ENCODE measurements around the gene PDE9A. TPM values are rescaled to one million over a fixed set of nuclear protein-coding genes. Genes with fewer than 3 reads are reported as not detected.
"Not testable (repeated sequence)": the region's sequence is repeated elsewhere in the genome, so short reads cannot be mapped to it uniquely, and the experiment has no call there.

The PDE9A gene
- total RNA-seq, 3 donors from 2014 or later: 0.90 to 4.7 (median 2.5) TPM

DNA sequence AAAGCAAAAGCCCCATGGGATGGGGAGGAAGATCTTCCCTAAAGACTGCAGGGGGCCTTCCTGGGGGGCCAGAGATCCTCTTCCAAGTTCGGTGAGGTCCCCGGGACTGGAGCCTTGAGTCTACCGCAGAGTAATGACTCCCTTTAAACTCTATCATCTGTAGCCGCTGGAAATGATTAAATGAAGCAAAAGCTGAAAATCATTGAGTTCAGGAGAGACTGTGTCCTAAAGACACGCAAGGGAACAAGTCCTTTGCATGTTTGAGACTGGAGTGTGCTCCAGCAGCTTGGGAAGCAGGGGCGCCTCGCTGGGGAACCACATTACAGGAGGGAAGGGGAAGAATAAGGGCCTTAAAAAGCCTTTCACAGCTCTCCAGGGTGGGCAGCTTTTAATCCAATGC is 155.8 kb downstream of the PDE9A start:
- Mint-ChIP-seq H3K4me1 (ENCODE audit: low read depth) (no peaks in the 10 kb centered on the region), H3K9me3 (no peaks in the 10 kb centered on the region), H3K36me3 (ENCODE audit: insufficient read depth) (no peaks in the 10 kb centered on the region), H3K27me3 (ENCODE audit: low read depth) (peaks cover 5% of the 10 kb centered on the region), H3K4me3 (no peak overlapping the region)
- ATAC-seq (no peak), DNase-seq (no peak)

GRCh38 chr21:42809577-42810475 is 156.4 kb downstream of the PDE9A start:
- no peaks in the 10 kb centered on the region for H3K36me3 Mint-ChIP-seq (ENCODE audit: insufficient read depth)
- no peaks in the 10 kb centered on the region for H3K9me3 Mint-ChIP-seq
- ATAC-seq (no peak), DNase-seq (no peak)
- H3K4me1 Mint-ChIP-seq (ENCODE audit: low read depth): no peaks in the 10 kb centered on the region
- H3K27me3 Mint-ChIP-seq (ENCODE audit: low read depth): peaks cover 5% of the 10 kb centered on the region
- no peak overlapping the region for H3K4me3 Mint-ChIP-seq

- Mint-ChIP-seq H3K9me3 (no peaks in the 10 kb centered on the region), H3K27me3 (ENCODE audit: low read depth) (peaks cover 5% of the 10 kb centered on the region), H3K4me1 (ENCODE audit: low read depth) (no peaks in the 10 kb centered on the region), H3K36me3 (ENCODE audit: insufficient read depth) (no peaks in the 10 kb centered on the region), H3K4me3 (no peak overlapping the region)
- DNase-seq (no peak), ATAC-seq (no peak)
Observed at GRCh38 chr21:42811960-42812359, 158.5 kb downstream of the PDE9A start.

GRCh38 chr21:42812528-42813241 is 159.3 kb downstream of the PDE9A start:
- H3K9me3 Mint-ChIP-seq; ATAC-seq; DNase-seq; H3K4me1 Mint-ChIP-seq (ENCODE audit: low read depth); H3K4me3 Mint-ChIP-seq; H3K27me3 Mint-ChIP-seq (ENCODE audit: low read depth); H3K36me3 Mint-ChIP-seq (ENCODE audit: insufficient read depth): not testable (repeated sequence)

GRCh38 chr21:42815217-42815616 is 161.8 kb downstream of the PDE9A start:
- Mint-ChIP-seq H3K4me1 (ENCODE audit: low read depth) (peaks cover 3% of the 10 kb centered on the region), H3K36me3 (ENCODE audit: insufficient read depth) (no peaks in the 10 kb centered on the region), H3K4me3 (no peak overlapping the region), H3K9me3 (no peaks in the 10 kb centered on the region), H3K27me3 (ENCODE audit: low read depth) (peaks cover 4% of the 10 kb centered on the region)
- DNase-seq (no peak), ATAC-seq (no peak)

DNA sequence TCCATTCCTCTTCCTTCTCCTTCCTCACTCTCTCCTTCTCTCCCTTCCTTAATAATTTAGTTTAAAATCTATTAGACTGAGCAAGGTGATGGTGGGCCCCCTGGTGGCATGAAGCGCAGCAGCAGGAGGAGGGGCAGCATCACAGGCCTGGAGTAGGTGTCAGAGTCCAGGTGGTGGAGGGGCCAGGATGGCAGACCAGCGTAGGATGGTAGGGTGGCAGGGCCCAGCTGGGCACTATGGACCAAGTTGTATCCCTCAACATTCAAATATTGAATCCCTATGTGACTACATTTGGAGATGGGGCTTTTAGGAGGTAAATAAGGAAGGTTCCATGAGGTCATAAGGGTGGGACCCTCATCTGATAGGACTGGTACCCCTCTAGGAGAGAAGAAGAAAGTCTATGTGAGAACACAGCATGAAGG is 164.9 kb downstream of the PDE9A start:
- H3K9me3 Mint-ChIP-seq: no peaks in the 10 kb centered on the region
- DNase-seq: peak; percentile 68
- H3K4me3 Mint-ChIP-seq: no peak overlapping the region
- peak; percentile 72 to 87 for ATAC-seq
- no peaks in the 10 kb centered on the region for H3K36me3 Mint-ChIP-seq (ENCODE audit: insufficient read depth)
- peaks cover 3% of the 10 kb centered on the region for H3K4me1 Mint-ChIP-seq (ENCODE audit: low read depth)
- H3K27me3 Mint-ChIP-seq (ENCODE audit: low read depth): peaks cover 4% of the 10 kb centered on the region

GRCh38 chr21:42819861-42820615 is 166.6 kb downstream of the PDE9A start:
- Mint-ChIP-seq H3K4me1 (ENCODE audit: low read depth) (peaks cover 3% of the 10 kb centered on the region), H3K4me3 (no peak overlapping the region), H3K9me3 (no peaks in the 10 kb centered on the region), H3K27me3 (ENCODE audit: low read depth) (peaks cover 8% of the 10 kb centered on the region), H3K36me3 (ENCODE audit: insufficient read depth) (no peaks in the 10 kb centered on the region)
- DNase-seq (no peak), ATAC-seq (no peak)

DNA sequence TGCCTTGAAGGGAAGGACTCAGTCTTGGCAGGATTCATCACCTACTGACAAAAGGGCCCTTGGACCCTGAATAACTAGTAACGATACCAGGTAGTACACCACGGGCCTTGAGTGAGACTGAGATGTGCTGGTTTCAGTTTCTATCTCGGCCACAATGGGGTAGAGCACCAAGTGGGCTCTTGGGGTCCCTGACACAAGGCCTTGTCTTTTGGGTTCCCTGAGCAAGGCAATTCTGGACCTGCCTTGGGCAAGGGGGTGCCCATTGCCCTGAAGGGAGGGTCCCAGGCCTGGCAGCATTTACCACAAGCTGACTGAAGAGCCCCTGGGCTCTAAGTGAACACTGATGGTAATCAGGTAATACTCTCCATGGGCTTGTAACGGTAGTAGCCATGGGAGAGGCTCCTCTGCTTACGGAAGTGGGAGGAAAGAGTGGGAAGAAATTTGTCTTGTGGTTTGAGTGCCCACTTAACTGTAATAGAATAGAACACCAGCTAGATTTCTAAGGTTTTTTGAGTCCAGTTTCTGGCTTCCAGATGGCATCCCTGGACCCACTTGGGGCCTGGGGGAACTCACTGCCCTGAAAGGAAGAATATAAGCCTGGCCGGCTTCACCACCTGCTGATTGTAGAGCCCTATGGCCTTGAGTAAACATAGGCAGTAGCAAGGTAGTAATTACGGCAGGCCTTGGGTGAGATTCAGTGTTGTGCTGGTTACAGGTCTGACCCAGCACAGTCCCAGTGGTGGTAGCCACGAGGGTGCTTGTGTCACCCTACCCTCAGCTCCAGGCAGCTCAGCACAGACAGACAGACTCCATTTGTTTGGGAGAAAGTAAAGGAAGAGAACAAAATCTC is 167.4 kb downstream of the PDE9A start:
- Mint-ChIP-seq H3K9me3 (no peaks in the 10 kb centered on the region), H3K4me1 (ENCODE audit: low read depth) (peaks cover 3% of the 10 kb centered on the region), H3K36me3 (ENCODE audit: insufficient read depth) (no peaks in the 10 kb centered on the region), H3K27me3 (ENCODE audit: low read depth) (peaks cover 16% of the 10 kb centered on the region), H3K4me3 (no peak overlapping the region)
- DNase-seq: no peak
- ATAC-seq: no peak

Other genes starting within 250 kb of the PDE9A start
- gene UBASH3A, start 249.7 kb upstream of the PDE9A start, total RNA-seq: 10 to 100 TPM in 2 of 3 donors, 1 to 10 TPM in 1; 8.8 to 13.7 (median 11.3) TPM
- not detected for gene RSPH1, start 157.4 kb upstream of the PDE9A start, total RNA-seq
- gene SLC37A1, start 139.8 kb upstream of the PDE9A start, total RNA-seq: 10 to 100 TPM; 16.3 to 22.1 (median 20.2) TPM
- gene WDR4, start 225.9 kb downstream of the PDE9A start, total RNA-seq: 10 to 100 TPM; 66.9 to 88.9 (median 86.2) TPM
- gene NDUFV3, start 239.7 kb downstream of the PDE9A start, total RNA-seq: 10 to 100 TPM; 18.6 to 26.6 (median 20.6) TPM

Measured in activated T-cell treated with anti-CD3 and anti-CD28 coated beads, Interleukin-2, amount 50 U/mL, for 4 hours (primary cell).